HG02571 (cell line): ENCODE results near the gene AGBL4.

Experiments used
- ATAC-seq: cut with Tn5 transposase; IDR thresholded peaks from one replicate; pipeline ENCODE4 v1.9.1; 2021; ENCODE audit warnings: mild to moderate bottlenecking, moderate library complexity; ENCODE audit not compliant: unreplicated experiment

AGBL4 gene

GRCh38 chr1:48568501-48568900 is 1455.3 kb downstream of the AGBL4 start:
- ATAC-seq, result no peak

GRCh38 chr1:48566492-48566891 is 1457.3 kb downstream of the AGBL4 start:
- ATAC-seq, result no peak

GRCh38 chr1:48563021-48563420 is 1460.7 kb downstream of the AGBL4 start:
- no peak for ATAC-seq

GRCh38 chr1:48561444-48561843 is 1462.3 kb downstream of the AGBL4 start:
- no peak for ATAC-seq

GRCh38 chr1:48560577-48560976 is 1463.2 kb downstream of the AGBL4 start:
- ATAC-seq, result no peak

GRCh38 chr1:48560116-48560515 is 1463.6 kb downstream of the AGBL4 start:
- ATAC-seq, result no peak

- no peak for ATAC-seq
Measured at GRCh38 chr1:48558366-48558765, 1465.4 kb downstream of the AGBL4 start.

- no peak for ATAC-seq
Measured at GRCh38 chr1:48556186-48556850, 1467.4 kb downstream of the AGBL4 start.

GRCh38 chr1:48555271-48555670 is 1468.5 kb downstream of the AGBL4 start:
- no peak for ATAC-seq

- no peak for ATAC-seq
Measured at GRCh38 chr1:48552903-48553606, 1470.7 kb downstream of the AGBL4 start.

- no peak for ATAC-seq
Measured at GRCh38 chr1:48552420-48552819, 1471.3 kb downstream of the AGBL4 start.

GRCh38 chr1:48548985-48549384 is 1474.8 kb downstream of the AGBL4 start:
- no peak for ATAC-seq

- no peak for ATAC-seq
Measured at GRCh38 chr1:48547561-48548220, 1476.1 kb downstream of the AGBL4 start.

GRCh38 chr1:48543854-48544253 is 1479.9 kb downstream of the AGBL4 start:
- ATAC-seq, result no peak

- no peak for ATAC-seq
Measured at GRCh38 chr1:48540587-48540986, 1483.2 kb downstream of the AGBL4 start.

- ATAC-seq, result no peak
Measured at GRCh38 chr1:48536477-48536876, 1487.3 kb downstream of the AGBL4 start.

GRCh38 chr1:48532976-48533375 is 1490.8 kb downstream of the AGBL4 start:
- ATAC-seq, result no peak

GRCh38 chr1:48530727-48531351 is 1492.9 kb downstream of the AGBL4 start:
- ATAC-seq, result no peak

- ATAC-seq, result no peak
Measured at GRCh38 chr1:48527051-48527450, 1496.7 kb downstream of the AGBL4 start.

GRCh38 chr1:48526008-48526710 is 1497.6 kb downstream of the AGBL4 start:
- ATAC-seq, result no peak

- no peak for ATAC-seq
Measured at GRCh38 chr1:48524892-48525467, 1498.8 kb downstream of the AGBL4 start.
